Upper lobe of left lung (tissue), 6 donors: ENCODE results near the gene ZSWIM8. TPM values are rescaled to one million over a fixed set of nuclear protein-coding genes. Genes with fewer than 3 reads are reported as not detected.

Experiments
- ATAC-seq, 2 donors: fragments of 200-7000 bp; cut with Tn5 transposase; one replicate each; pipeline ENCODE4 v1.9.1; 2022; ENCODE audit warnings: mild to moderate bottlenecking in 2 of 2, moderate library complexity in 2 of 2; ENCODE audit not compliant: low FRiP score in 2 of 2
- DNase-seq, 2 donors: peaks; one replicate each; pipeline ENCODE4 v3.0.0-alpha.2; 2019 to 2020
- H3K27ac ChIP-seq, 4 donors: fragments of 200-600 bp; sonication (generic); one replicate each; pipeline ENCODE4 v1.5.1; 2016 to 2019
- H3K27me3 ChIP-seq, 4 donors: fragments of 200-600 bp; sonication (generic); one replicate each; pipeline ENCODE4 v1.5.1; 2017 to 2019
- H3K36me3 ChIP-seq, 4 donors: fragments of 200-600 bp; sonication (generic); one replicate each; pipeline ENCODE4 v1.5.1; 2016 to 2019
- H3K4me1 ChIP-seq, 4 donors: fragments of 200-600 bp; sonication (generic); one replicate each; pipeline ENCODE4 v1.5.1; 2018 to 2019
- H3K4me3 ChIP-seq, 4 donors: fragments of 200-600 bp; sonication (generic); one replicate each; pipeline ENCODE4 v1.5.1; 2017 to 2019; ENCODE audit warnings: mild to moderate bottlenecking in 2 of 4, moderate library complexity in 1 of 4
- H3K9me3 ChIP-seq, 4 donors: fragments of 200-600 bp; sonication (generic); one replicate each; pipeline ENCODE4 v1.5.1; 2018 to 2019
- EP300 ChIP-seq, 4 donors: sonication (generic); formaldehyde crosslinking; IDR thresholded peaks; one replicate each; pipeline ENCODE4 v1.5.1; 2017; ENCODE audit warnings: antibody characterized with exemption in 4 of 4, control low read depth in 2 of 4
- POLR2A ChIP-seq, 4 donors: fragments of 450-650 bp; IDR thresholded peaks; one replicate each; pipeline ENCODE4 v1.5.1; 2016 to 2017; ENCODE audit warnings: antibody characterized with exemption in 4 of 4, mild to moderate bottlenecking in 2 of 4
- POLR2AphosphoS5 ChIP-seq, 2 donors: sonication (generic); formaldehyde crosslinking; IDR thresholded peaks; one replicate each; pipeline ENCODE4 v1.5.1; 2017; ENCODE audit warnings: antibody characterized with exemption in 2 of 2
- WGBS, 2 donors: methylation state at CpG; one replicate each; pipeline ENCODE4 v1.1.5; 2017 to 2018; 5-methylcytosine and 5-hydroxymethylcytosine counted together
- small RNA-seq, 4 donors: library from RNA; depleted of rRNA; stranded (forward); fragments of <200 nt; gene quantifications; one replicate each; pipeline ENCODE3, GENCODE V24; 2016
- total RNA-seq, 6 donors: library from RNA; depleted of rRNA in 4 of 6; stranded (reverse); fragments of >200 nt in 4 of 6; gene quantifications; one replicate each; pipeline versions ENCODE4 v1.1.0 to v1.2.1, GENCODE V29; 2016 to 2021
- TF ChIP-seq, protein P1 (sequence below), 6 experiments: fragments of 450-650 bp in 4 of 6; fragments of 200-600 bp in 2 of 6; sonication (generic) in 2 of 6; IDR thresholded peaks; one replicate each; pipeline ENCODE4 v1.5.1; 2016 to 2019; ENCODE audit warnings: antibody characterized with exemption in 6 of 6
- donor health status: DM: no; HTN: no; CAD: no; lungs with moderate emphysema.
- donor health status: DM: no; HTN: yes; CAD: no; lungs with severe emphysema.

The ZSWIM8 gene
- total RNA-seq, 6 donors from 2014 or later, result 54.9 to 202 (median 109) TPM

- peak in 1 of 2 donors; percentile 88 for DNase-seq
- H3K9me3 ChIP-seq, result no peaks in the 10 kb centered on the region
- peaks cover 21 to 41% (median 32%) of the 10 kb centered on the region in 4 donors for H3K4me1 ChIP-seq
- 41 to 45% methylated on average over 12 to 17 of the region's 17 CpGs for WGBS, 2 donors
- H3K4me3 ChIP-seq, result peak overlapping the region in 1 of 4 donors; percentile 4
- H3K27ac ChIP-seq, result peak overlapping the region in 3 of 4 donors; percentile 10 to 79 (median 66)
- ATAC-seq, result peak; percentile 91 to 92
- peaks cover 8 to 67% (median 51%) of the 10 kb centered on the region in 4 donors for H3K36me3 ChIP-seq
- no peak for TF ChIP-seq EP300 (IDR thresholded peaks at IDR 0.05)
- TF ChIP-seq POLR2A (IDR thresholded peaks at IDR 0.05), result no peak
- TF ChIP-seq, protein P1, sequence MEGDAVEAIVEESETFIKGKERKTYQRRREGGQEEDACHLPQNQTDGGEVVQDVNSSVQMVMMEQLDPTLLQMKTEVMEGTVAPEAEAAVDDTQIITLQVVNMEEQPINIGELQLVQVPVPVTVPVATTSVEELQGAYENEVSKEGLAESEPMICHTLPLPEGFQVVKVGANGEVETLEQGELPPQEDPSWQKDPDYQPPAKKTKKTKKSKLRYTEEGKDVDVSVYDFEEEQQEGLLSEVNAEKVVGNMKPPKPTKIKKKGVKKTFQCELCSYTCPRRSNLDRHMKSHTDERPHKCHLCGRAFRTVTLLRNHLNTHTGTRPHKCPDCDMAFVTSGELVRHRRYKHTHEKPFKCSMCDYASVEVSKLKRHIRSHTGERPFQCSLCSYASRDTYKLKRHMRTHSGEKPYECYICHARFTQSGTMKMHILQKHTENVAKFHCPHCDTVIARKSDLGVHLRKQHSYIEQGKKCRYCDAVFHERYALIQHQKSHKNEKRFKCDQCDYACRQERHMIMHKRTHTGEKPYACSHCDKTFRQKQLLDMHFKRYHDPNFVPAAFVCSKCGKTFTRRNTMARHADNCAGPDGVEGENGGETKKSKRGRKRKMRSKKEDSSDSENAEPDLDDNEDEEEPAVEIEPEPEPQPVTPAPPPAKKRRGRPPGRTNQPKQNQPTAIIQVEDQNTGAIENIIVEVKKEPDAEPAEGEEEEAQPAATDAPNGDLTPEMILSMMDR (IDR thresholded peaks at IDR 0.05), result peak; percentile 99 to 100 (median 99)
- no peaks in the 10 kb centered on the region for H3K27me3 ChIP-seq
Measured at GRCh38 chr10:73848821-73849489, 63.5 kb downstream of the ZSWIM8 start.

GRCh38 chr10:73850211-73850610, 64.8 kb downstream of the ZSWIM8 start:
- Histone ChIP-seq H3K4me3 (no peak overlapping the region), H3K9me3 (no peaks in the 10 kb centered on the region), H3K27ac (peak overlapping the region; percentile 16 to 79 (median 66)), H3K27me3 (no peaks in the 10 kb centered on the region), H3K36me3 (peaks cover 8 to 64% (median 51%) of the 10 kb centered on the region in 4 donors), H3K4me1 (peaks cover 21 to 46% (median 31%) of the 10 kb centered on the region in 4 donors)
- WGBS, 2 donors, result 70 to 72% methylated on average over 4 to 8 of the region's 8 CpGs
- TF ChIP-seq, protein P1 (IDR thresholded peaks at IDR 0.05), result no peak
- TF ChIP-seq POLR2A (IDR thresholded peaks at IDR 0.05) (no peak), EP300 (IDR thresholded peaks at IDR 0.05) (no peak), POLR2AphosphoS5 (IDR thresholded peaks at IDR 0.05) (no peak)
- ATAC-seq, result no peak
- DNase-seq, result no peak

DNA sequence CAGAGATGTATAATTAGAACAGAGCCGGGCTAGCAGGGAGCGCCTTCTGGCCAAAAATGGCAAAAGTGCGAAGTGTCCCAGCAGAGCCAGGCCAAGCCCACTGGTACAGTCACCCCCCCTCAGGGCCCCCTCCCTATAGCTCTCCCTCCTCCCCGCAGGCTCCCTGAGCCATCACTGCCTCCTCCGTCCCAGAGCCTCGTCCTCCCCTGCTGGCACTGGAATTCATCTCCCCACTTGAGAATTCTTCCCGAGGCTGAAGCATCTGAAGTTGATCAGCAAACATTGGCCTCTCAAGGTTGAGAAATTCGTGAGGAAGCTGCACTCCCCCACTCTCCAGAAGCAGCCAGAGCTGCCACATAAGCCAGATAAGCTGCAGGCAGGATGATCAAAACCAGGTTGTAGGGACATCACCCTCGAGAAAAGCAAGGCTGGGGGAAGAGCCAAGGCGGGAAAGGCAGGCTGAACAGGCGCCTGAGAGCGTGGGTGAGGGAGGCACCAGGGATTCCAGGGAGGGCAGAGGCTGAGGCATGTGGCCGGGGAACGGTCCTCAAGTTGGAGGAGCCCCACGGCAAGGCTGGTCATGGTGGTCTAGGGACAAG, 65.6 kb downstream of the ZSWIM8 start:
- ATAC-seq (peak; percentile 62 to 89), DNase-seq (peak in 1 of 2 donors; percentile 70)
- Histone ChIP-seq H3K27ac (peak overlapping the region; percentile 38 to 79 (median 66)), H3K4me1 (peaks cover 21 to 49% (median 33%) of the 10 kb centered on the region in 4 donors), H3K27me3 (no peaks in the 10 kb centered on the region), H3K36me3 (peaks cover 8 to 58% (median 48%) of the 10 kb centered on the region in 4 donors), H3K9me3 (no peaks in the 10 kb centered on the region), H3K4me3 (no peak overlapping the region)
- WGBS, 2 donors, result 59 to 72% methylated on average over 15 of the region's 15 CpGs
- TF ChIP-seq, protein P1 (IDR thresholded peaks at IDR 0.05), result peak in 1 of 6 experiments; percentile 7
- TF ChIP-seq EP300 (IDR thresholded peaks at IDR 0.05) (no peak), POLR2AphosphoS5 (IDR thresholded peaks at IDR 0.05) (peak; percentile 32 to 34), POLR2A (IDR thresholded peaks at IDR 0.05) (no peak)

Small RNA genes lying within 50 kb of the gene (small RNA-seq; reads per million reads assigned to genes)
- gene AC022400.4, result 0 reads per million in 4 donors
- 0 reads per million in 4 donors for gene AC022400.9
- 0 reads per million in 4 donors for gene ZSWIM8-AS1

Other genes starting within 250 kb of the ZSWIM8 start
- 100 to 1,000 TPM in 4 of 6 donors, 10 to 100 TPM in 2; 67.9 to 188 (median 120) TPM for gene USP54, start 194.3 kb upstream of the ZSWIM8 start, total RNA-seq
- 1 to 10 TPM in 2 of 6 donors, under 1 TPM in 1, not detected in 3; 0.46 to 3.5 (median 2.6) TPM for gene MYOZ1, start 144.1 kb upstream of the ZSWIM8 start, total RNA-seq
- gene SYNPO2L, start 129.6 kb upstream of the ZSWIM8 start, total RNA-seq, result under 1 TPM in 3 of 6 donors, not detected in 3; 0.54 to 0.84 (median 0.78) TPM
- gene AGAP5, start 87.5 kb upstream of the ZSWIM8 start, total RNA-seq, result 10 to 100 TPM in 3 of 6 donors, 1 to 10 TPM in 3; 6.6 to 25.1 (median 8.7) TPM
- 10 to 100 TPM; 55.1 to 84.0 (median 65.0) TPM for gene SEC24C, start 41.2 kb upstream of the ZSWIM8 start, total RNA-seq
- 10 to 100 TPM; 16.8 to 34.9 (median 19.4) TPM for gene CHCHD1, start 3.6 kb upstream of the ZSWIM8 start, total RNA-seq
- gene NDST2, start 26.0 kb downstream of the ZSWIM8 start, total RNA-seq, result 10 to 100 TPM; 26.4 to 92.2 (median 38.3) TPM
- 10 to 100 TPM; 25.7 to 52.3 (median 43.0) TPM for gene CAMK2G, start 88.9 kb downstream of the ZSWIM8 start, total RNA-seq
- 10 to 100 TPM in 3 of 6 donors, 1 to 10 TPM in 3; 8.2 to 38.8 (median 12.4) TPM for gene PLAU, start 125.5 kb downstream of the ZSWIM8 start, total RNA-seq
- gene VCL, start 212.5 kb downstream of the ZSWIM8 start, total RNA-seq, result 100 to 1,000 TPM in 5 of 6 donors, 10 to 100 TPM in 1; 76.5 to 214 (median 133) TPM